ENCODE data around the gene TAPBPL. TPM values are rescaled to one million over a fixed set of nuclear protein-coding genes. Genes with fewer than 3 reads are reported as not detected.
"Not testable (repeated sequence)": the region's sequence is repeated elsewhere in the genome, so short reads cannot be mapped to it uniquely, and the experiment has no call there.

TAPBPL gene
- total RNA-seq, 1 experiment from 2014 or later = 6.1 TPM

DNA sequence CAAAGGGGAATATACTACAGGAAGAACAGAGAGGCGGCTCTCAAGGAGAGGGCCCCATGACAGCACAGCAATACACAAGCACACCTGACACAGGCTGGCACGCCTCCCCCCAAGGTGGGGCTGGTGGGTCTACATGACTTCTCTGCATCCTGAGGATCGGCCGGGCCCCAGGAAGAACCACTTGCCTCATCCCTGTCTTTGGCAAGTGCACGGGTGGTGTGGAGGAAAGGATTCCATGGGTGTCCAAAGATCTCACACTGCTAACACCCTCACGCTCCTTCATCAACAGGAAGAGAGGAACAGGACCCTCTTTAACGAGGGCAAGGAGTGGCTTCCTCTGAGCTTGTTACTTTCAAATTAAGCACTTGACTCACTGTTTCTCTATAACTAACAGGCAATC is 11.4 kb downstream of the TAPBPL start:
- peaks cover 27% of the 10 kb centered on the region for H3K79me2 ChIP-seq (ENCODE audit: low read length)
- peak overlapping the region; percentile 37 for H3K4me2 ChIP-seq (ENCODE audit: low read depth, low read length, poor library complexity, severe bottlenecking)
- no peaks in the 10 kb centered on the region for H3K27me3 ChIP-seq (ENCODE audit: low read length)
- no peaks in the 10 kb centered on the region for H3K9me3 ChIP-seq (ENCODE audit: low read length)
- H3K27ac ChIP-seq (ENCODE audit: low read length) = peak overlapping the region; percentile 95
- peaks cover 10% of the 10 kb centered on the region; the same call in 1 of the 2 replicates for H4K20me1 ChIP-seq (ENCODE audit: insufficient read depth, low read depth, low read length)
- H2AFZ ChIP-seq (ENCODE audit: low read length) = no peak overlapping the region
- DNase-seq = peak; percentile 53
- peaks cover 75% of the 10 kb centered on the region for H3K36me3 ChIP-seq (ENCODE audit: insufficient read depth, low read length)
- H3K4me1 ChIP-seq (ENCODE audit: low read length) = peaks cover 89% of the 10 kb centered on the region
- peak overlapping the region; percentile 63 for H3K9ac ChIP-seq (ENCODE audit: low read length)
- H3K9me2 ChIP-seq (replicated peaks; ENCODE audit: insufficient read depth, low read length) = no peaks in the 10 kb centered on the region
- H3K4me3 ChIP-seq (ENCODE audit: low read length) = no peak overlapping the region

GRCh38 chr12:6463858-6464257 is 12.0 kb downstream of the TAPBPL start:
- no peaks in the 10 kb centered on the region for H3K27me3 ChIP-seq (ENCODE audit: low read length)
- peak overlapping the region; percentile 37 for H3K4me2 ChIP-seq (ENCODE audit: low read depth, low read length, poor library complexity, severe bottlenecking)
- no peak overlapping the region for H3K4me3 ChIP-seq (ENCODE audit: low read length)
- peaks cover 95% of the 10 kb centered on the region for H3K4me1 ChIP-seq (ENCODE audit: low read length)
- peak overlapping the region; percentile 95 for H3K27ac ChIP-seq (ENCODE audit: low read length)
- no peaks in the 10 kb centered on the region for H3K9me3 ChIP-seq (ENCODE audit: low read length)
- peak; percentile 45 for DNase-seq
- H4K20me1 ChIP-seq (ENCODE audit: insufficient read depth, low read depth, low read length) = peaks cover 17% of the 10 kb centered on the region
- H2AFZ ChIP-seq (ENCODE audit: low read length) = no peak overlapping the region
- peak overlapping the region; percentile 63 for H3K9ac ChIP-seq (ENCODE audit: low read length)
- no peaks in the 10 kb centered on the region for H3K9me2 ChIP-seq (replicated peaks; ENCODE audit: insufficient read depth, low read length)
- peaks cover 33% of the 10 kb centered on the region for H3K79me2 ChIP-seq (ENCODE audit: low read length)
- H3K36me3 ChIP-seq (ENCODE audit: insufficient read depth, low read length) = peaks cover 80% of the 10 kb centered on the region

DNA sequence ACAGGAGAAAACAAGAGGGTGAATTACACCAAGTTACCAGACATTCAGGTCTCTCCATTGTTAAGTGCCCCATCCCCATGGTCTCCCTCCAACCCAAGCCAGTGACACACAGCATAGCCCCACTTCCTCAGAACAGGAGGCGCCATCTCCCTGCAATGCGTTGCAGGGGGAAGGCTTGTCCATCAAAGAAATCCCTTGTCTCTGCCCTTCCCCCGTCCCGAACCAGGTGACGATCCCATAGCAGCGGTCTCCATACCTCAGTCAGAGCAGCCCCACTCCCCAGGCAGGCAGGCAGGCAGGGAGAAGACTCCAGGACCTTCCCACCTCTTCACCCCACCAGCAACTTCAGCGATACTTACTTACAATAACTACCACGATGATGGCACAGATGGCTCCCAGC is 12.7 kb downstream of the TAPBPL start:
- Histone ChIP-seq H3K9ac (ENCODE audit: low read length) (peak overlapping the region; percentile 63), H3K79me2 (ENCODE audit: low read length) (peaks cover 40% of the 10 kb centered on the region), H3K4me3 (ENCODE audit: low read length) (no peak overlapping the region), H3K9me3 (ENCODE audit: low read length) (no peaks in the 10 kb centered on the region), H3K9me2 (replicated peaks; ENCODE audit: insufficient read depth, low read length) (no peaks in the 10 kb centered on the region), H3K4me1 (ENCODE audit: low read length) (peaks cover 96% of the 10 kb centered on the region), H3K36me3 (ENCODE audit: insufficient read depth, low read length) (peaks cover 81% of the 10 kb centered on the region), H4K20me1 (ENCODE audit: insufficient read depth, low read depth, low read length) (peaks cover 23% of the 10 kb centered on the region), H3K4me2 (ENCODE audit: low read depth, low read length, poor library complexity, severe bottlenecking) (peak overlapping the region; percentile 37), H3K27ac (ENCODE audit: low read length) (peak overlapping the region; percentile 95), H2AFZ (ENCODE audit: low read length) (no peak overlapping the region), H3K27me3 (ENCODE audit: low read length) (no peaks in the 10 kb centered on the region)
- DNase-seq = peak; percentile 43

GRCh38 chr12:6465467-6466183 is 13.8 kb downstream of the TAPBPL start:
- Histone ChIP-seq H3K27me3 (ENCODE audit: low read length) (no peaks in the 10 kb centered on the region), H3K4me2 (ENCODE audit: low read depth, low read length, poor library complexity, severe bottlenecking) (peak overlapping the region; percentile 77), H3K36me3 (ENCODE audit: insufficient read depth, low read length) (peaks cover 82% of the 10 kb centered on the region), H3K9ac (ENCODE audit: low read length) (peak overlapping the region; percentile 40), H3K4me3 (ENCODE audit: low read length) (no peak overlapping the region), H3K4me1 (ENCODE audit: low read length) (peaks cover 89% of the 10 kb centered on the region), H2AFZ (ENCODE audit: low read length) (no peak overlapping the region), H3K9me3 (ENCODE audit: low read length) (no peaks in the 10 kb centered on the region), H3K79me2 (ENCODE audit: low read length) (peaks cover 49% of the 10 kb centered on the region), H3K9me2 (replicated peaks; ENCODE audit: insufficient read depth, low read length) (no peaks in the 10 kb centered on the region), H4K20me1 (ENCODE audit: insufficient read depth, low read depth, low read length) (peaks cover 32% of the 10 kb centered on the region), H3K27ac (ENCODE audit: low read length) (peak overlapping the region; percentile 95)
- peak; percentile 71 for DNase-seq

DNA sequence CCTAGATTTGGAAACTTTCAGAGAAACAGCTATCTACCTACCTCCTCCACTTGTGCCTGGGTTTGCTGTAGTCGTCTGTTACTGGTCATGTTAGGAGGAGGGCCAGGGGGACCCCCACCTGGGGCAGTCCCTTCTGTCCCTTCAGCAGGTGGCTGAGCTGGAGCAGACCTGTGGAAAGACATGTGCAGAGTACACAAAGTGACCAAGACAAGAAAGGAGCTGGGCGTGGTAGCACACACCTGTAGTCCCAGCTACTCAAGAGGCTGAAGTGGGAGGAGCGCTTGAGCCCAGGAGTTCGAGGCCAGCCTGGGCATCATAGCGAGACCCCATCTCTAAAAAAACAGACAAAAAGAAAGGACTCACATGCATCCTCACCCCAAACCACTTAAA is 14.3 kb downstream of the TAPBPL start:
- Histone ChIP-seq H4K20me1 (ENCODE audit: insufficient read depth, low read depth, low read length) (peaks cover 32% of the 10 kb centered on the region), H3K79me2 (ENCODE audit: low read length) (peaks cover 49% of the 10 kb centered on the region), H3K27ac (ENCODE audit: low read length) (peak overlapping the region; percentile 95), H3K4me2 (ENCODE audit: low read depth, low read length, poor library complexity, severe bottlenecking) (peak overlapping the region; percentile 77), H3K36me3 (ENCODE audit: insufficient read depth, low read length) (peaks cover 76% of the 10 kb centered on the region), H2AFZ (ENCODE audit: low read length) (no peak overlapping the region), H3K9me2 (replicated peaks; ENCODE audit: insufficient read depth, low read length) (no peaks in the 10 kb centered on the region), H3K4me3 (ENCODE audit: low read length) (no peak overlapping the region; the same call in 1 of the 2 replicates), H3K9ac (ENCODE audit: low read length) (peak overlapping the region; percentile 40), H3K9me3 (ENCODE audit: low read length) (no peaks in the 10 kb centered on the region), H3K27me3 (ENCODE audit: low read length) (no peaks in the 10 kb centered on the region), H3K4me1 (ENCODE audit: low read length) (peaks cover 87% of the 10 kb centered on the region)
- DNase-seq = peak; percentile 42

- H3K27me3 ChIP-seq (ENCODE audit: low read length); H2AFZ ChIP-seq (ENCODE audit: low read length); H3K4me3 ChIP-seq (ENCODE audit: low read length); H3K9me3 ChIP-seq (ENCODE audit: low read length); H3K9me2 ChIP-seq (replicated peaks; ENCODE audit: insufficient read depth, low read length): not testable (repeated sequence)
- H3K4me2 ChIP-seq (ENCODE audit: low read depth, low read length, poor library complexity, severe bottlenecking) = peak overlapping the region; percentile 77
- H3K36me3 ChIP-seq (ENCODE audit: insufficient read depth, low read length) = peaks cover 71% of the 10 kb centered on the region
- H3K27ac ChIP-seq (ENCODE audit: low read length) = peak overlapping the region; percentile 95
- peaks cover 32% of the 10 kb centered on the region for H4K20me1 ChIP-seq (ENCODE audit: insufficient read depth, low read depth, low read length)
- H3K79me2 ChIP-seq (ENCODE audit: low read length) = peaks cover 49% of the 10 kb centered on the region
- peak overlapping the region; percentile 40 for H3K9ac ChIP-seq (ENCODE audit: low read length)
- peak; percentile 77 for DNase-seq
- H3K4me1 ChIP-seq (ENCODE audit: low read length) = peaks cover 84% of the 10 kb centered on the region
These were observed 14.9 kb downstream of the TAPBPL start for GRCh38 chr12:6466751-6467150.

DNA sequence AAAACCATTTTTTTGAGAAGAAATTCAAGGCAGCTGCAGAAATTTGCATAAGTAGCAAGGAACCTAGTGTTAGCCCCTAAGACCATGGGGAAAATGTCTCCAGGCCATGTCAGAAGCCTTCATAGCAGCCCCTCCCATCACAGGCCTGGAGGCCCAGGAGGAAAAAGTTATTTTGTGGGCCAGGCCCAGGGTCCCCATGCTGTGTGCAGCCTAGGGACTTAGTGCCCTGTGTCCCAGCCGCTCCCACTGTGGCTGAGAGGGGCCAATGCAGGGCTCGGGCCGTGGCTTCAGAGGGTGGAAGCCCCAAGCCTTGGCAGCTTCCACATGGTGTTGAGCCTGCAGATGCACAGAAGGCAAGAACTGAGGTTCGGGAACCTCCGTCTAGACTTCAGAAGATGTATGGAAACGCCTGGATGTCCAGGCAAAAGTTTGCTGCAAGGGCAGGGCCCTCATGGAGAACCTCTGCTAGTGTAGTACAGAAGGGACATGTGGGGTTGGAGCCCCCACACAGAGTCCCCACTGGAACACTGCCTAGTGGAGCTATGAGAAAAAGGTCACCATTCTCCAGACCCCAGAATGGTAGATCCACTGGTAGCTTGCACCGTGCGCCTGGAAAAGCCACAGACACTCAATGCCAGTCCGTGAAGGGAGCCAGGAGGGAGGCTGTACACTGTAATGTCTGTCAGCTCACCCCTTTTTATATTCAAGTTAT is 15.9 kb downstream of the TAPBPL start:
- Histone ChIP-seq H3K4me3 (ENCODE audit: low read length) (peak overlapping the region; percentile 94), H3K36me3 (ENCODE audit: insufficient read depth, low read length) (peaks cover 64% of the 10 kb centered on the region), H3K4me1 (ENCODE audit: low read length) (peaks cover 75% of the 10 kb centered on the region), H3K79me2 (ENCODE audit: low read length) (peaks cover 49% of the 10 kb centered on the region), H3K27ac (ENCODE audit: low read length) (peak overlapping the region; percentile 95), H3K9ac (ENCODE audit: low read length) (peak overlapping the region; percentile 97), H3K4me2 (ENCODE audit: low read depth, low read length, poor library complexity, severe bottlenecking) (peak overlapping the region; percentile 77), H4K20me1 (ENCODE audit: insufficient read depth, low read depth, low read length) (peaks cover 32% of the 10 kb centered on the region)
- peak; percentile 62 for DNase-seq
- H3K9me3 ChIP-seq (ENCODE audit: low read length); H2AFZ ChIP-seq (ENCODE audit: low read length); H3K27me3 ChIP-seq (ENCODE audit: low read length); H3K9me2 ChIP-seq (replicated peaks; ENCODE audit: insufficient read depth, low read length): not testable (repeated sequence)

- Histone ChIP-seq H3K36me3 (ENCODE audit: insufficient read depth, low read length) (peaks cover 61% of the 10 kb centered on the region), H3K9ac (ENCODE audit: low read length) (peak overlapping the region; percentile 97), H3K4me2 (ENCODE audit: low read depth, low read length, poor library complexity, severe bottlenecking) (peak overlapping the region; percentile 77), H3K79me2 (ENCODE audit: low read length) (peaks cover 49% of the 10 kb centered on the region), H3K27me3 (ENCODE audit: low read length) (no peaks in the 10 kb centered on the region), H3K9me3 (ENCODE audit: low read length) (no peaks in the 10 kb centered on the region), H3K9me2 (replicated peaks; ENCODE audit: insufficient read depth, low read length) (no peaks in the 10 kb centered on the region), H3K27ac (ENCODE audit: low read length) (peak overlapping the region; percentile 95), H2AFZ (ENCODE audit: low read length) (no peak overlapping the region), H3K4me3 (ENCODE audit: low read length) (peak overlapping the region; percentile 94), H3K4me1 (ENCODE audit: low read length) (peaks cover 69% of the 10 kb centered on the region), H4K20me1 (ENCODE audit: insufficient read depth, low read depth, low read length) (peaks cover 32% of the 10 kb centered on the region)
- no peak for DNase-seq
These were observed 16.4 kb downstream of the TAPBPL start for GRCh38 chr12:6468283-6468575.

Measured in Karpas-422 (cell line).